HCT116 (cell line): Measurements from ENCODE around the gene PNPLA2. TPM values are rescaled to one million over a fixed set of nuclear protein-coding genes. Genes with fewer than 3 reads are reported as not detected.

Experiments used
- ATAC-seq: fragments of 200-7000 bp; cut with Tn5 transposase; 2 replicates; pipeline ENCODE4 v1.9.1; 2020; ENCODE audit warnings: mild to moderate bottlenecking, moderate library complexity
- BruUV-seq: library from RNA; stranded (reverse); fragments of 400-500 nt; replicated peaks from 2 replicates; lab custom pipeline; 2021; lab: Mats Ljungman, UMichigan
- CTCF ChIA-PET: fragments of 300-600 bp; sonication (Branson Sonifier 250); formaldehyde crosslinking; loops from one replicate; lab custom pipeline; 2021; ENCODE audit warnings: antibody characterized with exemption; lab: Charles Lee
- POLR2A ChIA-PET: fragments of 300-600, 350-600 bp; sonication (Branson Sonifier 250); formaldehyde crosslinking; loops from one replicate; lab custom pipeline; 2021; ENCODE audit warnings: antibody characterized with exemption; lab: Charles Lee
- RAD21 ChIA-PET, 2 experiments: fragments of 300-600 bp; sonication (Branson Sonifier 250); formaldehyde crosslinking; loops; one replicate each; lab custom pipeline; 2023; ENCODE audit warnings: low total read pairs in 2 of 2; ENCODE audit not compliant: uncharacterized antibody in 2 of 2, unreplicated experiment in 2 of 2, low non-redundant PET in 1 of 2; lab: Charles Lee
- DNase-seq: peaks from one replicate; pipeline ENCODE4 v3.0.0-alpha.2; 2010; ENCODE audit warnings: low read depth, low spot score
- H2AFZ ChIP-seq: fragments of 200-600 bp; shearing (Covaris generic), sonication (generic); 2 replicates; pipeline ENCODE4 v1.6.1; 2017; ENCODE audit warnings: low read depth, mixed run types, mixed read lengths, antibody characterized with exemption, low read length; ENCODE audit not compliant: poor library complexity, severe bottlenecking
- H3K27ac ChIP-seq: 2 replicates; pipeline ENCODE4 v1.5.1; 2012; ENCODE audit warnings: low read depth, low read length
- H3K27me3 ChIP-seq: fragments of 200-600 bp; sonication (generic); 2 replicates; pipeline ENCODE4 v1.6.1; 2016; ENCODE audit warnings: mixed run types, low read length, mixed read lengths; ENCODE audit not compliant: insufficient read depth
- H3K36me3 ChIP-seq, 2 experiments: fragments of 200-500 bp in 1 of 2; fragments of 200-600 bp in 1 of 2; sonication (Bioruptor generic) in 1 of 2; sonication (generic) in 1 of 2; 2 replicates each; pipeline versions ENCODE4 v1.5.1 to v1.6.1; 2014 to 2016; ENCODE audit warnings: low read length in 2 of 2, inconsistent platforms in 1 of 2, mixed read lengths in 1 of 2, mixed run types in 1 of 2; ENCODE audit not compliant: insufficient read depth in 2 of 2, control insufficient read depth in 1 of 2
- H3K4me1 ChIP-seq, 2 experiments: fragments of 200-600 bp in 1 of 2; sonication (generic) in 1 of 2; 2 replicates each; pipeline versions ENCODE4 v1.5.1 to v1.6.1; 2012 to 2017; ENCODE audit warnings: low read length in 2 of 2, inconsistent platforms in 1 of 2, mild to moderate bottlenecking in 1 of 2, mixed read lengths in 1 of 2, mixed run types in 1 of 2, moderate library complexity in 1 of 2; ENCODE audit not compliant: insufficient read depth in 2 of 2, control insufficient read depth in 1 of 2
- H3K4me2 ChIP-seq: fragments of 200-600 bp; sonication (generic); 2 replicates; pipeline ENCODE4 v1.6.1; 2017; ENCODE audit warnings: mixed run types, low read length, mixed read lengths
- H3K4me3 ChIP-seq, 2 experiments: fragments of 200-600 bp in 1 of 2; sonication (generic) in 1 of 2; replicated peaks in 1 of 2; 2 replicates each; pipeline ENCODE4 v1.5.1; 2011 to 2016; ENCODE audit warnings: low read length in 2 of 2, control low read depth in 1 of 2, low read depth in 1 of 2, mild to moderate bottlenecking in 1 of 2, mixed read lengths in 1 of 2, mixed run types in 1 of 2
- H3K79me2 ChIP-seq: fragments of 200-600 bp; sonication (generic); 2 replicates; pipeline ENCODE4 v1.6.1; 2017; ENCODE audit warnings: mild to moderate bottlenecking, mixed run types, low read length, moderate library complexity, mixed read lengths; ENCODE audit not compliant: insufficient read depth
- H3K9ac ChIP-seq: fragments of 200-600 bp; sonication (generic); 2 replicates; pipeline ENCODE4 v1.6.1; 2016; ENCODE audit warnings: low read length, mixed read lengths
- H3K9me2 ChIP-seq: fragments of 200-600 bp; sonication (generic), shearing (Covaris generic); 2 replicates; pipeline ENCODE4 v1.6.1; 2017; ENCODE audit warnings: mixed run types, mild to moderate bottlenecking, moderate library complexity; ENCODE audit not compliant: insufficient read depth
- H3K9me3 ChIP-seq, 2 experiments: fragments of 200-500 bp in 1 of 2; fragments of 200-600 bp in 1 of 2; sonication (Bioruptor generic) in 1 of 2; sonication (generic) in 1 of 2; 2 replicates each; pipeline ENCODE4 v1.6.1; 2014 to 2017; ENCODE audit warnings: low read length in 2 of 2, mixed read lengths in 2 of 2, inconsistent platforms in 1 of 2, low read depth in 1 of 2, mild to moderate bottlenecking in 1 of 2, mixed run types in 1 of 2, moderate library complexity in 1 of 2; ENCODE audit not compliant: control insufficient read depth in 1 of 2, insufficient read depth in 1 of 2
- H4K20me1 ChIP-seq: fragments of 200-600 bp; sonication (generic), shearing (Covaris generic); 2 replicates; pipeline ENCODE4 v1.6.1; 2017; ENCODE audit warnings: mixed run types, mild to moderate bottlenecking, moderate library complexity; ENCODE audit not compliant: insufficient read depth
- CBX3 ChIP-seq: IDR thresholded peaks from 2 replicates; pipeline ENCODE4 v1.6.1; 2012; ENCODE audit warnings: low read depth
- ELF1 ChIP-seq: IDR thresholded peaks from 2 replicates; pipeline ENCODE4 v1.6.1; 2012; ENCODE audit warnings: low read depth, borderline replicate concordance
- FOSL1 ChIP-seq: IDR thresholded peaks from 2 replicates; pipeline ENCODE4 v1.6.1; 2012; ENCODE audit warnings: low read depth
- JUND ChIP-seq: IDR thresholded peaks from 2 replicates; pipeline ENCODE4 v1.6.1; 2012
- POLR2AphosphoS5 ChIP-seq: IDR thresholded peaks from 2 replicates; pipeline ENCODE4 v1.6.1; 2011; ENCODE audit warnings: mild to moderate bottlenecking, low read depth, low read length, moderate library complexity
- TCF7L2 ChIP-seq: IDR thresholded peaks from 2 replicates; pipeline ENCODE4 v1.7.0; 2011; ENCODE audit warnings: borderline replicate concordance, inconsistent platforms; ENCODE audit not compliant: insufficient read depth, insufficient read length; ENCODE audit errors: extremely low read depth
- ZFX ChIP-seq: fragments of 450-650 bp; IDR thresholded peaks from 2 replicates; pipeline ENCODE4 v1.6.1; 2017
- intact Hi-C: fragments of 100-400 bp; cut with micrococcal nuclease; formaldehyde crosslinking; loops from 2 replicates; pipeline ENCODE4 v1.10.0; 2022
- total RNA-seq: library from RNA; stranded (reverse); gene quantifications from one replicate; pipeline ENCODE4 v1.2.1, GENCODE V29; 2021; ENCODE audit not compliant: unreplicated experiment
- TF ChIP-seq, protein P1 (sequence below), 3 experiments: fragments of 200-600 bp in 1 of 3; sonication (generic) in 1 of 3; IDR thresholded peaks in 2 of 3; conservative IDR thresholded peaks in 1 of 3; 2 replicates each; pipeline ENCODE4 v1.5.1; 2012 to 2017; ENCODE audit warnings: low read depth in 2 of 3, low read length in 2 of 3, antibody characterized with exemption in 1 of 3, borderline replicate concordance in 1 of 3, control low read depth in 1 of 3, mild to moderate bottlenecking in 1 of 3, mixed read lengths in 1 of 3, mixed run types in 1 of 3, moderate library complexity in 1 of 3; ENCODE audit not compliant: insufficient read depth in 1 of 3
- TF ChIP-seq, protein P2 (sequence below): IDR thresholded peaks from 2 replicates; pipeline ENCODE4 v1.6.1; 2012

The PNPLA2 gene
- total RNA-seq, 1 experiment from 2014 or later, result 124 TPM

DNA sequence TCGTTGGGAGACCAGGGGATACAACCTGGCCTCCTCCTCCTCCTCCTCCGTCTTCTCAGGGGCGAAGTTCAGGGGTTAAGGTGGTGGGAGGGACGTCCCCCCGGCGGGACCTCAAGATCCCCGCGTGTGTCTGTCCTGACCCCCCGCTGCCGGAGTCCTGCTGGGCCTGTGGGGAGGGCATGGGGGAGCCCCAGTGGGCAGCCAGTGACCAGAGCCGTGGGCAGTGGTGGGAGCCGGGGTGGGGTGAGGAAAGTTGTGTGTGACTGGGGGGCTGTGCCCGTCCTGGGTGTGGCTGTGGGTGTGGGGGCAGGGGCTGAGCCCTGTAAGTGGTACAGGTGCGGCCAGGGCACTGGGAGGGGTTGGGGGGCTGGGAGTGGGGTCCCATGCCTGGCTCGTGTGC lies 34.0 kb downstream of the PNPLA2 start:
- POLR2A ChIA-PET, result interaction anchor here (0.7 kb wide), 1 partner anchor 96 kb away, joined by 3 read pairs; no protein-coding TSS in a partner anchor
- Histone ChIP-seq H4K20me1 (no peaks in the 10 kb centered on the region), H2AFZ (no peak overlapping the region), H3K4me2 (no peak overlapping the region), H3K4me3 (no peak overlapping the region), H3K9me2 (no peaks in the 10 kb centered on the region), H3K27ac (no peak overlapping the region), H3K79me2 (no peaks in the 10 kb centered on the region), H3K9me3 (no peaks in the 10 kb centered on the region), H3K27me3 (no peaks in the 10 kb centered on the region), H3K36me3 (no peaks in the 10 kb centered on the region; a peak in 1 of 4 replicates), H3K4me1 (peaks cover 0 to 14% of the 10 kb centered on the region in 2 experiments; a peak in 2 of 4 replicates), H3K9ac (no peak overlapping the region)
- ATAC-seq (no peak), DNase-seq (no peak)
- RAD21 ChIA-PET, result no interaction called here
- TF ChIP-seq POLR2AphosphoS5 (no peak), JUND (no peak), ELF1 (no peak), FOSL1 (no peak), CBX3 (no peak), TCF7L2 (no peak), ZFX (no peak)
- TF ChIP-seq, protein P1, sequence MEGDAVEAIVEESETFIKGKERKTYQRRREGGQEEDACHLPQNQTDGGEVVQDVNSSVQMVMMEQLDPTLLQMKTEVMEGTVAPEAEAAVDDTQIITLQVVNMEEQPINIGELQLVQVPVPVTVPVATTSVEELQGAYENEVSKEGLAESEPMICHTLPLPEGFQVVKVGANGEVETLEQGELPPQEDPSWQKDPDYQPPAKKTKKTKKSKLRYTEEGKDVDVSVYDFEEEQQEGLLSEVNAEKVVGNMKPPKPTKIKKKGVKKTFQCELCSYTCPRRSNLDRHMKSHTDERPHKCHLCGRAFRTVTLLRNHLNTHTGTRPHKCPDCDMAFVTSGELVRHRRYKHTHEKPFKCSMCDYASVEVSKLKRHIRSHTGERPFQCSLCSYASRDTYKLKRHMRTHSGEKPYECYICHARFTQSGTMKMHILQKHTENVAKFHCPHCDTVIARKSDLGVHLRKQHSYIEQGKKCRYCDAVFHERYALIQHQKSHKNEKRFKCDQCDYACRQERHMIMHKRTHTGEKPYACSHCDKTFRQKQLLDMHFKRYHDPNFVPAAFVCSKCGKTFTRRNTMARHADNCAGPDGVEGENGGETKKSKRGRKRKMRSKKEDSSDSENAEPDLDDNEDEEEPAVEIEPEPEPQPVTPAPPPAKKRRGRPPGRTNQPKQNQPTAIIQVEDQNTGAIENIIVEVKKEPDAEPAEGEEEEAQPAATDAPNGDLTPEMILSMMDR (IDR thresholded peaks at IDR 0.05 in 2 of 3, conservative IDR thresholded peaks at IDR 0.05 in 1 of 3; ENCODE audit: borderline replicate concordance in 1 of 3, insufficient read depth in 1 of 3, low read depth in 2 of 3, low read length in 2 of 3), result no peak
- TF ChIP-seq, protein P2, sequence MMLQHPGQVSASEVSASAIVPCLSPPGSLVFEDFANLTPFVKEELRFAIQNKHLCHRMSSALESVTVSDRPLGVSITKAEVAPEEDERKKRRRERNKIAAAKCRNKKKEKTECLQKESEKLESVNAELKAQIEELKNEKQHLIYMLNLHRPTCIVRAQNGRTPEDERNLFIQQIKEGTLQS, result no peak
- CTCF ChIA-PET, result no interaction called here
- intact Hi-C loops, result no loop called here
- no TSS peak for BruUV-seq
